HCEC 1CT (cell line): ENCODE results near the gene SPATA9.

Experiments used
- DNase-seq: peaks from one replicate; pipeline ENCODE4 v3.0.0-alpha.2; 2017

The SPATA9 gene

DNA sequence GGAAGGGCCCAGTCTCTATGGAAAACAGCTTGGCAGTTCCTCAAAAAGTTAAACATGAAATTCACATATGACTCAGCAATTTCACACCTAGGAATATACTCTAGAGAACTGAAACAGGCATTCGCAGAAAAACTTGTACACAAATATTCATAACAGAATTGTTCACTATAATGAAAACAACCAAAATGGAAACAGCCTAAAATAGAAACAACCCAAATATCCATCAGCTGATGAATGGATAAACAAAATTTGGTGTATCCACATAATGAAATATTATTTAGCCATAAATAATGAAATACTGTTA, 67.7 kb downstream of the SPATA9 start:
- no peak for DNase-seq

DNA sequence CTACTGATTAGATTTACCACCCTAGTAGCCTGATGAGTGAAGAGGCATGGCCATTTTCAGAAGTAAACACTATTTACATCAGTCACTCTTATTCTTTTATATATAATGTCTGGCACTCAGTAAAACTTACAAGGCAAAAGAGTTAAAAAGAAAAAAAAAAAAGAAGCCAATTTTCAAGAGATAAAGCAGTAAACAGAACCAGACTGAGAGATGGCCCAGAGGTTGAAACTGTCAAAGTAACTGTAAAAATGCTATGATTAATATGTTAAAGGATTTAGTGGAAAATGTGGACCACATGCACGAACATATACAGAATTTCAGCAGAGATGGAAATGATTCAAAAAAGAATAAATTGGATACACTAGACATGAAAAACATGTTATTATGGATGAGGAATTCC, 69.3 kb downstream of the SPATA9 start:
- DNase-seq = no peak

- no peak for DNase-seq
Measured at GRCh38 chr5:95611396-95611795, 71.4 kb downstream of the SPATA9 start.

DNA sequence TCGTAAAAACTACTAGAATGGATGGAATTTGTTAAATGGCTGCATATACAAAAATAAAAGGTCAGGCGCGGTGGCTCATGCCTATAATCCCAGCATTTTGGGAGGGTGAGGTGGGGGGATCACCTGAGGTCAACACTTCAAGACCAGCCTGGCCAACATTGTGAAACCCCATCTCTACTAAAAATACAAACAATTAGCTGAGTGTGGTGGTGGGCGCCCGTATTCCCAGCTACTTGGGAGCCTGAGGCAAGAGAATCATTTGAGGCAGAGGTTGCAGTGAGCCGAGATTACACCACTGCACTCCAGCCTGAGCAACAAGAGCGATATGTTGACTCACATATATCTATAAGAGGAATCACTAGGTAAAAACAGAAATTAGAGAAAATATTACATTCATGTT, 72.2 kb downstream of the SPATA9 start:
- DNase-seq = no peak

DNA sequence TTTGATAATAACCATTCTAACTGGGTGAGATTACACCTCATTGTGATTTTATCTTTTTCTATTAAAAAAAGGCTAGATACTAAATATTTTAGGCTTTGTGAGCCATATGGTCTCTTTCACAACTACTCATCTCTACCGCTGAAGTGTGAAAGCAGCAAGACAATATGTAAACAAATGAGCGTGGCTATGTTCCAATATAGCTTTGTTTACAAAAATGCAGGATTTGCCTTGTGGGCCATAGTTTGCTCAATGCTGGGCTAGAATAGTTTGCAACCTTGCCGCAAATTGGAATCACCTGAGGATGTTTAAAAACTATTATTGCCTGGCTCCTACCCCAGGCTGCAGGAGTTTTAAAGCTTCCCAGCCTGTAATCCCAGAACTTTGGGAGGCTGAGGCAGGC, 73.1 kb downstream of the SPATA9 start:
- DNase-seq = peak; percentile 31
